ENCODE results near the gene SRSF5. TPM values are rescaled to one million over a fixed set of nuclear protein-coding genes. Genes with fewer than 3 reads are reported as not detected.

The SRSF5 gene
- total and polyA plus RNA-seq, 2 of the 13 experiments (the other 11 are each of a cell fraction or from before 2014, with no cell fraction given) = 189 to 277 TPM

DNA sequence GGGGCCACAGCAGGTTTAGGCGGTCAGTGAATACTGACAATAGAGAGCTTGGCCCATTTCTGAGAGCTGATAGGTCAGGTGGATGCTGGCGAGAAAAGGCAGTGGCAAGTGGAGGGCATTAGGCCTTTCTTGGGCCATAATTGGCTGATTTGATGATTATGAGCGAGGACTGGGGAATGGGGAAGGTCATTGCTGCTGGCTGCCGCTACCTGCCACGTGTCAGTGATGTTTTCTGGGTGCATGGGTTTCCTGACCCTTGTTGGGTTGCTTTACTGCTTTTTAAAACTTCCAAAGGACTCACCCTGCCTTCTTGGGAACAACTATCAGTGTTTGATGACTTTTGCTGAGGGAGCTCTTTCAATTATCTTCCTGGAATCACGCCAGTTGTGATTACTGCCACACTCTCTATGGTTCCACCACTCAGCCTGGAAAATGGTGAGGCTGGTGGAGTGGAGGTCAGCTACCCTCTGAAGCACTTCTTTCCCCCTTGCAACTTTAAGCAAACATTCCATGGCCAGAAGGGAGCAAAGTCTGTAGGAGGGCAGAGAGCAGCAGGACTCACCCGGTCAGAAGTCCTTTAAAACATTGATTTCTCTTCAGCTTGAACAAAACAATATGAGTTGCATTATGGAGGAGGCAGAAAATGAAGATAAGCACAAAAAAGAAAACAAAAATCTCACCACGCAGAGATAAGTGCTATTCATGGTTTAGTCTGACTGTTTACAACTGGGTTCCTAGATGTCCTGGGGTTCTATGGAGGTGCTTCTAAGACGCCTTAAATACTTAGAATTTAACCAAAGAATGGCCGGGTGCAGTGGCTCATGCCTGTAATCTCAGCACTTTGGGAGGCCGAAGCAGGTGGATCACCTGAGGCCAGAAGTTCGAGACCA lies 42.2 kb downstream of the SRSF5 start (continued):
- no peak for TF ChIP-seq MTA3 (CRISPR knock-in tag; IDR thresholded peaks at IDR 0.05)
- TF ChIP-seq ZFAT (CRISPR knock-in tag; conservative IDR thresholded peaks at IDR 0.05) = no peak
- no peak for TF ChIP-seq SMAD1 (CRISPR knock-in tag; IDR thresholded peaks at IDR 0.05; ENCODE audit: borderline replicate concordance, low read depth)
- TF ChIP-seq, protein P1, sequence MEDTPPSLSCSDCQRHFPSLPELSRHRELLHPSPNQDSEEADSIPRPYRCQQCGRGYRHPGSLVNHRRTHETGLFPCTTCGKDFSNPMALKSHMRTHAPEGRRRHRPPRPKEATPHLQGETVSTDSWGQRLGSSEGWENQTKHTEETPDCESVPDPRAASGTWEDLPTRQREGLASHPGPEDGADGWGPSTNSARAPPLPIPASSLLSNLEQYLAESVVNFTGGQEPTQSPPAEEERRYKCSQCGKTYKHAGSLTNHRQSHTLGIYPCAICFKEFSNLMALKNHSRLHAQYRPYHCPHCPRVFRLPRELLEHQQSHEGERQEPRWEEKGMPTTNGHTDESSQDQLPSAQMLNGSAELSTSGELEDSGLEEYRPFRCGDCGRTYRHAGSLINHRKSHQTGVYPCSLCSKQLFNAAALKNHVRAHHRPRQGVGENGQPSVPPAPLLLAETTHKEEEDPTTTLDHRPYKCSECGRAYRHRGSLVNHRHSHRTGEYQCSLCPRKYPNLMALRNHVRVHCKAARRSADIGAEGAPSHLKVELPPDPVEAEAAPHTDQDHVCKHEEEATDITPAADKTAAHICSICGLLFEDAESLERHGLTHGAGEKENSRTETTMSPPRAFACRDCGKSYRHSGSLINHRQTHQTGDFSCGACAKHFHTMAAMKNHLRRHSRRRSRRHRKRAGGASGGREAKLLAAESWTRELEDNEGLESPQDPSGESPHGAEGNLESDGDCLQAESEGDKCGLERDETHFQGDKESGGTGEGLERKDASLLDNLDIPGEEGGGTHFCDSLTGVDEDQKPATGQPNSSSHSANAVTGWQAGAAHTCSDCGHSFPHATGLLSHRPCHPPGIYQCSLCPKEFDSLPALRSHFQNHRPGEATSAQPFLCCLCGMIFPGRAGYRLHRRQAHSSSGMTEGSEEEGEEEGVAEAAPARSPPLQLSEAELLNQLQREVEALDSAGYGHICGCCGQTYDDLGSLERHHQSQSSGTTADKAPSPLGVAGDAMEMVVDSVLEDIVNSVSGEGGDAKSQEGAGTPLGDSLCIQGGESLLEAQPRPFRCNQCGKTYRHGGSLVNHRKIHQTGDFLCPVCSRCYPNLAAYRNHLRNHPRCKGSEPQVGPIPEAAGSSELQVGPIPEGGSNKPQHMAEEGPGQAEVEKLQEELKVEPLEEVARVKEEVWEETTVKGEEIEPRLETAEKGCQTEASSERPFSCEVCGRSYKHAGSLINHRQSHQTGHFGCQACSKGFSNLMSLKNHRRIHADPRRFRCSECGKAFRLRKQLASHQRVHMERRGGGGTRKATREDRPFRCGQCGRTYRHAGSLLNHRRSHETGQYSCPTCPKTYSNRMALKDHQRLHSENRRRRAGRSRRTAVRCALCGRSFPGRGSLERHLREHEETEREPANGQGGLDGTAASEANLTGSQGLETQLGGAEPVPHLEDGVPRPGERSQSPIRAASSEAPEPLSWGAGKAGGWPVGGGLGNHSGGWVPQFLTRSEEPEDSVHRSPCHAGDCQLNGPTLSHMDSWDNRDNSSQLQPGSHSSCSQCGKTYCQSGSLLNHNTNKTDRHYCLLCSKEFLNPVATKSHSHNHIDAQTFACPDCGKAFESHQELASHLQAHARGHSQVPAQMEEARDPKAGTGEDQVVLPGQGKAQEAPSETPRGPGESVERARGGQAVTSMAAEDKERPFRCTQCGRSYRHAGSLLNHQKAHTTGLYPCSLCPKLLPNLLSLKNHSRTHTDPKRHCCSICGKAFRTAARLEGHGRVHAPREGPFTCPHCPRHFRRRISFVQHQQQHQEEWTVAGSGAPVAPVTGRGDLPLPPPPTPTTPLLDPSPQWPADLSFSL (CRISPR knock-in tag; IDR thresholded peaks at IDR 0.05) = peak; percentile 45; the same call in 1 of the 2 replicates
- TF ChIP-seq SMAD3 (CRISPR knock-in tag; IDR thresholded peaks at IDR 0.05) = peak; percentile 63
- TF ChIP-seq YEATS2 (CRISPR knock-in tag; IDR thresholded peaks at IDR 0.05; ENCODE audit: borderline replicate concordance) = no peak; the same call in 1 of the 2 replicates
- no peak for TF ChIP-seq U2AF2 (IDR thresholded peaks at IDR 0.05; ENCODE audit: low read depth, low read length)
- TF ChIP-seq NR2C2 (CRISPR knock-in tag; IDR thresholded peaks at IDR 0.05; ENCODE audit: borderline replicate concordance) = peak; percentile 72; the same call in 1 of the 2 replicates
- TF ChIP-seq, protein P2, sequence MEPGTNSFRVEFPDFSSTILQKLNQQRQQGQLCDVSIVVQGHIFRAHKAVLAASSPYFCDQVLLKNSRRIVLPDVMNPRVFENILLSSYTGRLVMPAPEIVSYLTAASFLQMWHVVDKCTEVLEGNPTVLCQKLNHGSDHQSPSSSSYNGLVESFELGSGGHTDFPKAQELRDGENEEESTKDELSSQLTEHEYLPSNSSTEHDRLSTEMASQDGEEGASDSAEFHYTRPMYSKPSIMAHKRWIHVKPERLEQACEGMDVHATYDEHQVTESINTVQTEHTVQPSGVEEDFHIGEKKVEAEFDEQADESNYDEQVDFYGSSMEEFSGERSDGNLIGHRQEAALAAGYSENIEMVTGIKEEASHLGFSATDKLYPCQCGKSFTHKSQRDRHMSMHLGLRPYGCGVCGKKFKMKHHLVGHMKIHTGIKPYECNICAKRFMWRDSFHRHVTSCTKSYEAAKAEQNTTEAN (CRISPR knock-in tag; conservative IDR thresholded peaks at IDR 0.05) = peak; percentile 72
- TF ChIP-seq, protein P3, sequence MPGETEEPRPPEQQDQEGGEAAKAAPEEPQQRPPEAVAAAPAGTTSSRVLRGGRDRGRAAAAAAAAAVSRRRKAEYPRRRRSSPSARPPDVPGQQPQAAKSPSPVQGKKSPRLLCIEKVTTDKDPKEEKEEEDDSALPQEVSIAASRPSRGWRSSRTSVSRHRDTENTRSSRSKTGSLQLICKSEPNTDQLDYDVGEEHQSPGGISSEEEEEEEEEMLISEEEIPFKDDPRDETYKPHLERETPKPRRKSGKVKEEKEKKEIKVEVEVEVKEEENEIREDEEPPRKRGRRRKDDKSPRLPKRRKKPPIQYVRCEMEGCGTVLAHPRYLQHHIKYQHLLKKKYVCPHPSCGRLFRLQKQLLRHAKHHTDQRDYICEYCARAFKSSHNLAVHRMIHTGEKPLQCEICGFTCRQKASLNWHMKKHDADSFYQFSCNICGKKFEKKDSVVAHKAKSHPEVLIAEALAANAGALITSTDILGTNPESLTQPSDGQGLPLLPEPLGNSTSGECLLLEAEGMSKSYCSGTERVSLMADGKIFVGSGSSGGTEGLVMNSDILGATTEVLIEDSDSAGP (CRISPR knock-in tag; IDR thresholded peaks at IDR 0.05; ENCODE audit: borderline replicate concordance) = peak; percentile 42
- TF ChIP-seq PCBP2 (optimal IDR thresholded peaks at IDR 0.05; ENCODE audit: low read depth, low read length, poor library complexity, severe bottlenecking) = no peak
- TF ChIP-seq, protein P4, sequence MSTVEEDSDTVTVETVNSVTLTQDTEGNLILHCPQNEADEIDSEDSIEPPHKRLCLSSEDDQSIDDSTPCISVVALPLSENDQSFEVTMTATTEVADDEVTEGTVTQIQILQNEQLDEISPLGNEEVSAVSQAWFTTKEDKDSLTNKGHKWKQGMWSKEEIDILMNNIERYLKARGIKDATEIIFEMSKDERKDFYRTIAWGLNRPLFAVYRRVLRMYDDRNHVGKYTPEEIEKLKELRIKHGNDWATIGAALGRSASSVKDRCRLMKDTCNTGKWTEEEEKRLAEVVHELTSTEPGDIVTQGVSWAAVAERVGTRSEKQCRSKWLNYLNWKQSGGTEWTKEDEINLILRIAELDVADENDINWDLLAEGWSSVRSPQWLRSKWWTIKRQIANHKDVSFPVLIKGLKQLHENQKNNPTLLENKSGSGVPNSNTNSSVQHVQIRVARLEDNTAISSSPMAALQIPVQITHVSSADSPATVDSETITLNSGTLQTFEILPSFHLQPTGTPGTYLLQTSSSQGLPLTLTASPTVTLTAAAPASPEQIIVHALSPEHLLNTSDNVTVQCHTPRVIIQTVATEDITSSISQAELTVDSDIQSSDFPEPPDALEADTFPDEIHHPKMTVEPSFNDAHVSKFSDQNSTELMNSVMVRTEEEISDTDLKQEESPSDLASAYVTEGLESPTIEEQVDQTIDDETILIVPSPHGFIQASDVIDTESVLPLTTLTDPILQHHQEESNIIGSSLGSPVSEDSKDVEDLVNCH (CRISPR knock-in tag; IDR thresholded peaks at IDR 0.05) = no peak
- no peak for TF ChIP-seq SRSF4 (IDR thresholded peaks at IDR 0.05; ENCODE audit: low read depth, low read length, poor library complexity, severe bottlenecking)
- no peak for TF ChIP-seq ARNTL (CRISPR knock-in tag; IDR thresholded peaks at IDR 0.05)
- TF ChIP-seq FOXK2 (IDR thresholded peaks at IDR 0.05) = no peak

All from HepG2 (cell line).